NCI-H146 treated with DMSO at 0.1 percent for 48 hours (cell line): Measurements from ENCODE around the gene CCDC34.
"Not testable (repeated sequence)": the region's sequence is repeated elsewhere in the genome, so short reads cannot be mapped to it uniquely, and the experiment has no call there.

Experiments
- DNase-seq: peaks from one replicate; lab custom pipeline; 2025; ENCODE audit not compliant: unreplicated experiment; lab: John Stamatoyannopoulos, UW

CCDC34 gene

DNA sequence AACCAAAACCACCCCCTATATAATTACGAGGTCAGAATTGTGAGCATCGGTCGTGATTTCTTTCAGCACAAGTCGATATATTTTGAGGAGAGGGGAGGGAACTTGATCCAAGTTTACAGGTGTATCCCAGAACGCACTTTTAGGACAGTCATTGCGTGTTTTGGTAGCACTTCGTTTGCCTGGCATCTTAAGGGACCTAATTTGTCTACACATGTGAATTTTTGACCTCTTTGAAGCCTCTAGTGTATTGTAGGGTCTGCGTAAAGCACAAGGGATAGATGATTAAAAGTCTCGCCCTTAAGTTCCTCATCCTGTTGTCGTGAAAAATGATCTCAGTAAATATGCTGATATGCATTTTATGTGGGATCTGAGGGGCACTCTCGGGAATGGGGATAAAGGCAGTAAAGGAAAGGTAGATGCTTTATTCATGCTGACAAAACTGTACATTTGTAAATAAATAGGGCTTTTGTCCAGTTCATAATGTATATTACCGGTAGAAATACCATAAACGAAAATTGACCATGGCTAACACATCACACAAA is 632 bp upstream of the CCDC34 start:
- DNase-seq, result no peak

DNA sequence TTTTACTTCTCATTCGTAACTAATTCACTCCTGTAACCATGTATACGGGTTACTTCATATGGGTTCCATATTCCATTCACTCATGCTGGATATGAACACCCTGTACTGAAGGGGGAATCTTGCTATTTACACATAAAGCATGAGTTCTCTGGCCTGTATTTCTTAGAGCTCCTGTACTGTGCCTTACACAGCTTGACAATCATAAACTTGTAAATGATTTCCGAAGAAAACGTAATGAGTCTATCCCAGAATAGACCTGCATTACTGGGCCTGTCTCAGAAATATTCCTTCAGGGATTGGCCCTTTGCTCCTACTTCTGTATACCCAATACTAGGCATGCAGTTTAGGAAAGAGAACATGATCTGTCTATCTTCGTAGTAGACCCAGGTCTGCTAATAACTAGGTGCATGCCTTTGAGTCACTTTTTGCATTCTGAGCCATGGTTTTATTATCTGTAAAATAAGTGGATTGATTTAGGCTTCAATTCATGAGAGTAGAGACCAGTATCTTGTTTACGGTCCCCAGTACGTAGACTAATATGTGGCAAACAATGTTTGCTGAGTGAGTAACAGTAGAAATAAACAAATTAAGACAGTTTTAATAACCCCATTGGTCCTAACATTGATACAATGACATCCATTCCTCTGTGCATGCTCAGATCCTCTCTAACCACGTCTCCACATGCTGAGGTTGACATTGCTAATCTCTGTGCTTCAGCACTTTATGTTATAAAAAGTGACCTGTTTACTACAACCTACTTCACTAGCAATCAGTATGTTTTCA is 1.2 kb downstream of the CCDC34 start:
- DNase-seq, result no peak

DNA sequence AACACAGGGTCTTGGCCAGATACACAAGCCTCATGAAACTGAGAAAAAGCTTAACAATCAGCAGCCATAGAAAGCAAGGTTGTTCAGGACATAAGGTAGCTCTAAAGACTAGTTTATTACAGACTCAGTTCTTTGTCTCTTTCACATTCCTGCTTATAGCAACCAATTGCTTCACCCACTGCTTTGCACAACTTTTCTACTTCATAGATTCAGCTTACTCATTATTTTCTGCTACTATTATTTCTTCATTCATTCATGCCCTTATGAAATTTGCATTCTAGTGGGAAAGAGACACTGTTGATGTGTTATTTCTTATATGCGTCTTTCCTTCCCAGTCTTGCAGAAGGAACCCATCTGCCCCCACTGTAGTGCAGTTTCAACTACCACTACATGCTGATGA is 4.7 kb downstream of the CCDC34 start:
- DNase-seq, result no peak

DNA sequence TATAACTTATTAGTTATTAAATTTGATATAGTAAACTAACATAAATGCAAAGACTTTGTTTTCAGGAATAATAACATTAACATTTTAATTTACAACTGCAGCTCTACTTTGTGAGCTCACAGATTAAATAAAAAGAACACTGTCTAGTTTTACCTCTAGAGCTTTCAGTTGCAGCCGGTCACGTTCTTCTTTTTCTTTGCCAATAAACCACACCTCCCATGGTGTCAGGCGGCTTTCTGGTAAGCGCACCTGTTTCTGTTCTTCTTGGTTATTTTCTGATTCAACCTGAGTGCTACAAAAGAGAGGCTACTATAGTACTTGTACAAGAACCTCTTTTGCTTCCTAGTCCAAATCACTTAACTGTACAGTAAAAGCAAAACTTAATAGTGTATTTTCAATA is 5.8 kb downstream of the CCDC34 start:
- peak; percentile 61 for DNase-seq

DNA sequence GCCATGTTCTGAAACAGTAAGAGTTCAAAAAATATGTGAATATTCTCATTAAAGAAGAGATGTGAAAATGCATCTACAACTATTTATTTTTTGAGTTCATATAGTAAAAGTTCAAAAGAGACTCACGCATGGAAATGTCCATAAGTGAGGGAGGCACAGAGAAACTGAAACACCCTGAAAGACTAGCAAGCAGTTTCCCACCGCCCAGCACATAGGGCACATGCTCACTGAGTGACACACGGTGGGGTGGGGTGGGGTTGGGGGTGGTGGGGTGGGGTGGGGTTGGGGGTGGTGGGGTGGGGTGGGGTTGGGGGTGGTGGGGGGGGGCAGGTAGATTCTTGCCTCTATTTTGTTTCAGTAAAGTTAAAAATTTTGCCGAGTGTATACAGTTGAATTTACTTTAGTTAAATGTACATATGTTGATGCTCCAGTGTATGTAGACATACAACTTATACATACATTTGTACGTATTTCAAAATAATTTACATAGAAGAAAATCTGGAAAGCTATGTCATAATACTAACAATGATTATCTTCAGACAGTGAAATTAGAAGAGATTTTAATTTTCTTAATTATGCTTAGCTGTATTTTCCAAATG is 6.3 kb downstream of the CCDC34 start:
- DNase-seq, result no peak

DNA sequence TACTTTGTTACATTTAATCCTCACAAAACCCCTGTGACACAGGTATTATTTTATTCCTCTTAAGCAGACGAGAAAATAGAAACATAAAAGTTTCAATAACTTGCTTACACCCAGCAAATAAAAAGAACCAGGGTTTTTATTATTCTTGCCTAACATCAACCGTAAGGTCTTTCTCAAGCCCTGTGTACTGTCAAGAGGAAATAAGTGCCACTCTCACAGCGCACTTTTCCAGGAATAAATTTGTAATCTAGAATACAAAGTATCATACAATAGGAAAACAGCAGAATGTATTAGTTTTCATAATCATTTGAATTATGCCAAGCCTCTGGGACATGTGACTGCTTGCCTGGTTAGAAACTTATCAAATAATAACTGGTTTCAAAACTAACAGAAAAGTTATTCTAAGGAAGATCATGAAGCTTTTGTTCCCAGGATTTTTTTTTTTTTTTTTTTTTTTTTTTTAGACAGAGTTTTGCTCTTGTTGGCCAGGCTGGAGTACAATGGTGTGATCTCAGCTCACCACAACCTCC is 7.4 kb downstream of the CCDC34 start:
- no peak for DNase-seq

DNA sequence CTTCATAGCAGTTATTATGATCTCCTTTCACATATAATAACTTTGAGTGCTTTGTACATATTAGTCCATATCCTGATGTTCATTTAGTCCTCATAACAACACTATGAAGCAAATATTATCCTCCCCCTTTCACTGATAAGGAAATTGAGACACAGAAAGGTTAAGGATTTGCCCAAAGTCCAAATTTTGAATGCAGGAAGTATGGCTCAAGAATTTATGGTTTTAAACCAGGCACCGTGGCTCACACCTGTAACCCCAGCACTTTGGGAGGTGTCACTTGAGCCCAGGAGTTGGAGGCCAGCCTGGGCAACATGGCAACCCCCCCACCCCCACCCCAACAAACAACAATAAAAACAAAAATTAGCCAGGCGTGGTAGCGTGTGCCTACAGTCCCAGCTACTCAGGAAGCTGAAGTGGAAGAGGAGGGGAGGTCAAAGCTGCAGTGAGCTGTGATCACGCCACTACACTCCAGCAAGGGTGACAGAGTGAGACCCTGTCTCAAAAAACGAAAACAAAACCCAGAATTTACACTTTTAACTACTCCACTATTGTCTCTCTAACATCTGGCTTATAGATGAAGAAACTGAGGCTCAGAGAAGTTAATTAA is 8.6 kb downstream of the CCDC34 start:
- no peak for DNase-seq

DNA sequence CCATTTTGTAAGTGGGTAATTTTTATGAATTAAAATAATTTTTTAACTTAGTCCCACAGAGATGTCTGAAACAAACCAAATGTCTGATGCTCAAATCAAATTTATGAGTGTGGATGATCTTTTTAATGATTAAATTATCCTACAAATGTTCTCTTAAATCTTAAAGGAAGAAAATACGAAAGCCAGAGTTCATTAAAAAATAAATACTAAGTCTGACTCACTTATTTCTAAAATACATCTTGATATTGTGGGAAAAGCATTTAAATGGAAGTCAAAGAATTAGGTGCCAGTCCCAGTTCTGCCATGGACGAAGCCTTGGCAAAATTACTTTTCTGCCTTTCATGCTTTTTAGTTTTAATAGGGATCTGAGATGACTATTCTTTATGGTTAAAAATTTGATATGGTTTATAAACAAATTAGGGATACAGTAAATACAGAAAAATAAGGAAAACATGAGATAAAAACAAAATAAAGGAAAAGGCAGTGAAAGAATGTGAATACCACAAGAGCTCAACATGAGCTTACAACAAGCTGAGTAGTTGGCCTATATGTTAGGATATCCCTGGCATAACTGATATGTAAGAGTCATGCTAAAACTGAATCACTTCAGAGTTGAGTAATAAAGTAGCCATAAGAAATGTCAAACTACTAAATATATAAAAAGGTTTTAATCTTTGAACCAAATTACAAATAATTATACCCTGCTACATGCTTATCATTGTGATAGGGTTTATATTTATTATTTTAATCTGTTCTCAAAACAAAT is 9.2 kb downstream of the CCDC34 start:
- DNase-seq, result no peak

DNA sequence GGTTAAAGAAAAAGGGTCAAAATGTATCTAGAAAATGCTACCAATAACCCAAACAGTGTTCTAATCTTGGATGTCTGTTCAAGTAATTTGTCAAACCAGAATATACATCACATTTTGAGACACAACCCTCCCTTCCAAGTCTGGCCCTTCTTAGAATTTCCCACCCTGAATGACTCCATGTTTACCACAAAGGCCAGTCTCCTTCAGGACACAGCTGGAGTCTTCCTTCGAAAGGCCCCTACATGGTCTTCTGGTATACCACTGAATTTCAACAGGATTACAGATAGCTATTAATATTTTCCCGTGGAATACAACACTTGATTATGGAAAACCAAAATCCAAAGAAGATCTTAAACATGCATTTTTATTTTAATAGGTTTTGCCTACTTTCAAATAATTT is 10.2 kb downstream of the CCDC34 start:
- no peak for DNase-seq

DNA sequence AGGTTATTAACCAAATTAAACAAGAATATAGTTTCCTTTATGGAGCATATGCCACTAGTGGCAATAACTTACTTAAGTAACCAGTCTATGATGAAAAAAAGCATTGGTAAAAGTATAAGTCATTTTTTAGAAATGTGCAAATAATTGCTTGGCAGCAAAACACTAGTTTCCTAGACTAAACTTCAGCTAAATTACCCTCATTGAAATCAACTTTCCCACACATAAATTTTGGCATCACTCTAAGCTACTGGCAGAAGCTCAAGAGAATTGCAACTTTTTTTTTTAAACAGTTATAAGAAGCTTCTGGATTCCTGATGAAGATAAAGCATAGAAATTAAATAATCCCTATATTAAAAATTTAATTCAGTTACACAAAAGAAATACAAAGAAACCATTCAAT is 12.5 kb downstream of the CCDC34 start:
- no peak for DNase-seq

DNA sequence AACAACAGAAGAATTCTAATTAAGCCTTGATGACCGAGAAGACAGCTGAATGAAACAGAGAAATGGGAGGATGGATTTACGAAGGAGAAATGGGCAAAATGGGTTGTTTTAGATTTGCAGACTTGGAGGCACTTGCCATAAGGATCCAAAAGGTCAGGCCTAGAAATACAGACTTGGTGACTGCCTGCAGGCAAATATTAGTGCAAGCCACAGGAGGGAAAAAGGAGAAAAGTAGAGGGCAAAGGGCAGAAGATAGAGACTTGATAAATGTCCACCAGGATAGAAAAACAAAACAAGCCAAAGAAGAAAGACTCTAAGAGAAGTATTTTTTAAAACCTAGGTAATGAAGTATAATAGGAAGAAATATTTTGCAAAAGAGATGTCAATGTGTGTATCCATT is 13.1 kb downstream of the CCDC34 start:
- DNase-seq, result no peak

DNA sequence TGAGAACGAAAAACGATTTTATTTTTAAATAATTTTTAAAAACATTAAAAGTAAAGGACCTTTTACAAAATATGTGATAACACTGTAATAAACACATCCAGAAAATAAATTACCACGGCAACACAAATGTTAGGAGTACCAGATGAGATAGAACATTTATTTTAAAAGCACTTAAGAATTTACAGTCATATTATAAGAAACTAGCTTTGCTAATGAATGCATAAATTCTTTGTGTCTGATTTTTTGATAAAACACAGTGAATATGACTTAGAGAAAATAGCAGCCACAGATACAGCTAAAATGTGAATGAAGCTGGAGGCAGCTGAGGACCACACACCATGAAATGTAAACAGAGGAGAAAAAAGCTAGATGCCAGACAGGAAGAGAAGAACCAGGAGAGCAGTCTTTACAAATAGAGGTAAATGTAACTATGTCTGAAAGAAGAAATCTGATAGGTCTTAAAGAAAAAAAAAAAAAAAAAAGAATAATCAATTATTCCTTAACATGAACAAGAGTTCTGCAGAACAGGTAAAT is 14.6 kb downstream of the CCDC34 start:
- DNase-seq, result peak; percentile 94

DNA sequence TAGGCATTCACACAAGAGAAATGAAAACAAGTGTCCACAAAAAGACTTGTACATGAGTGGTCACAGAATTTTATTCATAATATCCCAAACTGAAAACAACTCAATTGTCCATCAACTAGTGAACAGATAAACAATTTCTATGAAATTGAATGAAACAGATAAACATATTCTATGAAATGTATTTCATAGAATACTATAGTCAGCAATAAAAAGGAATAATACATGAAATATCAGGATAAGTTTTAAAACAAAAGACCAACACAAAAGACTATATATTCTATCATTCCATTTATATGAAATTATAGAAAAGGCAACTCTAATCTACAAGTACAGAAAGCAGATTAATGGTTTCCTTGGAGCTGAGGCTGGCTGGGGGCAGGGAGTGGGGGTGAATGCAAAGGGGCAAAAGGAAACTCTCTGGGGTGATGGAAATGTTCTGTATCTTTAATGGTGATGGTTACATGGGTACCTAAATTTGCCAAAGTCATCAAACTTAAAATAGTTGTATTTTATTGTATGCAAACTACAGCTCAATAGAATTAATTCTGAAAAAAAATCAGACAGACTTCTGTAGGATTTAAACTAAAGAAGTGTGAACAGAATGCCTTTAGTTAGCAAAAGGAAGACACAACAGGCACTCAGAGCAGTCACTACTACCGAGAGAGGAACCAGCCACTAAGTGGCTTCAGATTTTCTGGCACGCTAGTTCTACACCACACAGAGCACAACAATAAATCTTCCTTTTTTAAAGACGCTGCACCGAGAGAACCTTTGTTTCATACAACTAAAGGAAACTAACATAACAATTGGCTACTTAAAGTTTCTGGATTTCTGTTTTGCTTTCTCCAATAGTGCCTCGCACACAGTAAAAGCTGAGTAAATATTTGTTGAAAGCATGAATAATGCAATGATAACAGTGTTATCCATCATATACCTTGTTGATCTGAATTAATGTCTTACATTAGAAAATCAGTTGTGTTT is 15.4 kb downstream of the CCDC34 start:
- peak; percentile 85 for DNase-seq

DNA sequence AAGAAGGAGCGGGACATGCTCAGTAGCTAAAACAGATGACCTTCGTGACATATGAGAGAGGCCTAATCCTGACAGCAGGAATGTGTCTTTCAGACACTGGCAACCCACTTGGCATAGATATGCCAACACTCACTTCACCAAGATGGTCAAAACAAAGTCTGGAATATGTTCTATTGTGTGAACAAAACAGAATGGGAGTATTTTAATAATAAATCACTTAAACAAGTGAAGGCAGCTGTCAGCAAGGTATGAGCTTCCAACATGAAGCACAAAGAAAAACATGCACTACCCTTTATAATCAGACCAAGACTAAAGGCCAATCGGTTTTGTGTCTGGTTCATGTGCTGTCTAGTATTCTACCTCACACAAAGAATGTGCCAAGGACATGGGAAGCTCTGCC is 23.1 kb downstream of the CCDC34 start:
- DNase-seq, result no peak

DNA sequence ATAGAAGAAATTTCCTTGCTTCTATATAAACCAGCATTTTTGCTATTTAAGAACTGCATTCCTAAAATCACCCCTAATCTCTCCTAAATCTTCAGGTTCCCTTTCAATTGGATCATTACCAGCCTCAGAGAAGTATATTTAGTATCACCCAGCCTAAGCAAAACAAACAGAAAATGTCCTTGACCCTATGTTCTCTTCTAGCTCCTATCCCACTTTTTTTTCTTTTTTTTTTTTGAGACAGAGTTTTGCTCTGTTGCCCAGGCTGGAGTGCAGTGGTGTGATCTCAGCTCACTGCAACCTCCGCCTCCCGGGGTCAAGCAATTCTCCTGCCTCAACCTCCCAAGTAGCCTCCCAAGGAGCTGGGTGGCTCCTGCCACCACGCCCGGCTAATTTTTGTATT is 28.3 kb downstream of the CCDC34 start:
- DNase-seq, result not testable (repeated sequence)

DNA sequence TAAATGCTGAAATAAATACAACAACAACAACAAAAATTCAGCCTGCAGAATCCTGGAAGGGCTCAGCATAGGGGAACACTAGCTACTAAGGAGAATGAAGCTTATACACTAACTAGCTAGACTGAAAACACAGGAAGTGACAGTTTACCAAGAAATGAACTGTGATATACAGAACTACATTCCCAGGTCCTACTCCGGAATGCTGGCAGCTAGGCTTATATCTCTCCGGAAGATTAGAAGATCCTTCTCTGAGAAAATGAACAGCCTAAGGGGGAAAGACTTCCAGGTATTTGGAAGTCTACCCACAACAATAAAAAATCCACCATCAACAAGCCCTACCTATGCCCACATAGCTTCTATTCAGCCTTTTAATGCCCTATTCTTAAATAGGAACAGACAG is 31.0 kb downstream of the CCDC34 start:
- DNase-seq, result no peak

DNA sequence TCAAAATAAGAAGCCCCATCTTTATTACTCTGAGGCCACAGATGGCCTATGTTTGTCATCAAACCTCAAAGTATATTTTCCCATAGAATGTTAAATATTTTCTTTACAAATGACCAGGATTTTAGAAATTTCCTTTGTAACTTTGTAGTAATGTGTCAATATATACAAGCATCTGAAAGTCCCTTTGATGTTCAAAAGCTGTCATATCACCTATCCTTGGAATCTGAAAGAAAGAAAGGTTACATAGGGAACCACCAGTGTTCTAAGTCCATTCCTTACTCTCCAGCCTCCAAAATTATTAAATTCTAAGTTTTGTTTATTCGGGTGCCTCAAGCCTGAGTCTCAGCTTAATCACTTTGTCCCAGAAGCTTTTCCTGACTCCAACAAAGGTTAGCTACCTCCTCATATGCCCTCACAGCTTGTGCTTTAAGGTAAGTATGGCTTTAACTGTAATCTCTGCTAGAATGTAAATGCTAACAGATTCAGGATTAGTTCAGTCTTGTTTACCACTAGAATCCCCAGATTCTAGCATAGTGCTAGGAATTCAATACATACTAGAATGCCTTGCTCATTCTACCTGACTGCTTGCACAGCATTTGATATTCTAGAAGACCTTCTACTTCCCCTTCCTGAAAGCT is 32.3 kb downstream of the CCDC34 start:
- no peak for DNase-seq

DNA sequence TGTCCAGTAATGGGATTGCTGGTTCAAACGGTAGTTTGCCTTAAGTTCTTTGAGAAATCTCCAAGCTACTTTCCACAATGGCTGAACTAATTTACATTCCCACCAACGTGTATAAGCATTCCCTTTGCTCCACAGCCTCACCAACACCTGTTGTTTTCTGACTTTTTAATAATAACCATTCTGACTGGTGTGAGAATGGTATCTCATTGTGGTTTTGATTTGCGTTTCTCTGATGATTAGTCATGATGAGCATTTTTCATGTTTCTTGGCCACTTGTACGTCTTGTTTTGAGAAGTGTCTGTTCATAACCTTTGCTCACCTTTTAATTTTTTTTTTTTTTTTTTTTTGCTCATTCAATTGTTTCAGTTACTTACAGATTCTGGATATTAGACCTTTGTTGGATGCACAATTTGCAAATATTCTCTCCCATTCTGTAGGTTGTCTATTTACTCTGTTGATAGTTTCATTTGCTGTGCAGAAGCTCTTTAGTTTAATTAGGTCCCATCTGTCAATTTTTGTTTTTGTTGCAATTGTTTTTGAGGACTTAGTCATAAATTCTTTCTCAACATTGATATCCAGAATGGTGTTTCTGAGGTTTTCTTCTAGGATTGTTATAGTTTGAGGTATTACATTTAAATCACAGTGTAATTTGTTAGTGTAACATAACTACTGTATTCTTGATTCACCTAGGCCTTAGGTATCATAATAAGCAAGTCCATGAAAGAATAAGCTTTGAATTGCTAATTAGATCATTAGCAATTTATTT is 33.0 kb downstream of the CCDC34 start:
- DNase-seq, result no peak

DNA sequence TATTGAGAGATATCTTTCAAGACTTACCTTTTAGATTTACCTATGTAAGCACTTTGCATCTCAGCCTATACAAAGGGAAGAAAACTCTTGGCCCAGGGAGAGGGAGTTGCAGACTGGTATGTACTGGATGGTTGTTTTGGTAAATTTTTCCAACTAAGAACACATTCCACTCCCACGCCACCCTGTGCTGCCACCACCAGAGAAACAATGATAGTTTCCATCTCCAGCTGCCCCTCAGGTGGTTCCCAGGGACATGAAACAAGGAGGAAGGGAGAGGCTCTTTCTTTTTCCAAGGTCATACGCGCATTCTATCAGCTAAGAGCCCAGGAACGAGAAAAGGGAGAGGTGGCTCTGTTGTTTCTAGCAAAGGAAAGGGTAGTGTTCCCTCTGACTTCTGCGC is 34.4 kb downstream of the CCDC34 start:
- DNase-seq, result no peak
